KG1 (cell line): ENCODE measurements around the gene ELAPOR2.
"Not testable (repeated sequence)": the region's sequence is repeated elsewhere in the genome, so short reads cannot be mapped to it uniquely, and the experiment has no call there.

ENCODE experiments used
- DNase-seq: peaks from one replicate; lab custom pipeline; 2025; lab: John Stamatoyannopoulos, UW

ELAPOR2 gene

GRCh38 chr7:87046456-87046855 is 13.0 kb downstream of the ELAPOR2 start:
- DNase-seq: no peak

GRCh38 chr7:87044713-87045112 is 14.7 kb downstream of the ELAPOR2 start:
- not testable (repeated sequence) for DNase-seq

- DNase-seq: not testable (repeated sequence)
Observed at GRCh38 chr7:87041586-87041985, 17.9 kb downstream of the ELAPOR2 start.

DNA sequence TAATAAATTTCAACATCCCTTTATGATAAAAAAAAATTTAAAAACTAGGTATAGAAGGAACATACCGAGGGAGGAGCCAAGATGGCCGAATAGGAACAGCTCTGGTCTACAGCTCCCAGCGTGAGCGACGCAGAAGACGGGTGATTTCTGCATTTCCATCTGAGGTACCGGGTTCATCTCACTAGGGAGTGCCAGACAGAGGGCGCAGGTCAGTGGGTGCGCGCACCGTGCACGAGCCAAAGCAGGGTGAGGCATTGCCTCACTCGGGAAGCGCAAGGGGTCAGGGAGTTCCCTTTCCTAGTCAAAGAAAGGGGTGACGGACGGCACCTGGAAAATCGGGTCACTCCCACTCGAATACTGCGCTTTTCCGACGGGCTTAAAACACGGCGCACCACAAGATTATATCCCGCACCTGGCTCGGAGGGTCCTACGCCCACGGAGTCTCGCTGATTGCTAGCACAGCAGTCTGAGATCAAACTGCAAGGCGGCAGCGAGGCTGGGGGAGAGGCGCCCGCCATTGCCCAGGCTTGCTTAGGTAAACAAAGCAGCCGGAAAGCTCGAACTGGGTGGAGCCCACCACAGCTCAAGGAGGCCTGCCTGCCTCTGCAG is 19.7 kb downstream of the ELAPOR2 start:
- DNase-seq: not testable (repeated sequence)

DNA sequence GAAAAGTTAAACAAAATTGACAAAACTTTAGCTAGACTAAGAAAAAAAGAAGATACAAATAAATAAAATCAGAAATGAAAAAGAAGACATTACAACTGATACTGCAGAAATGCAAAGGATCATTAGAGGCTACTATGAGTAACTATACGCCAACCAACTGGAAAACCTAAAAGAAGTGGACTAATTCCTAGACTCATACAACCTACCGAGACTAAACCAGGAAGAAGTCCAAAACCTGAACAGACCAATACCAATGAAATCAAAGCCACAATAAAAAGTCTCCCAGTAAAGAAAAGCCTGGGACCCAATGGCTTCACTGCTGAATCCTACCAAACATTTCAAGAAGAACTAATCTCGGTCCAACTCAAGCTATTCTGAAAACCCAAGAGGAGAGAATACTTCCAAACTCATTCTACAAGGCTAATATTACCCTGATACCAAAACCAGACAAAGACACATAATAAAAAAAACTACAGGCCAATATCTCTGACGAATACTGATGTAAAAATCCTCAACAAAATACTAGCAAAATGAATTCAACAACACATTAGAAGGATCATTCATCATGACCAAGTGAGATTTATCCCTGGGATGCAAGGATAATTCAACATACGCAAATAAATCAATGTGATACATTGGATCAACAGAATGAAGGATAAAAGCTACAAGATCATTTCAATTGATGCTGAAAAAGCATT is 20.3 kb downstream of the ELAPOR2 start:
- DNase-seq: no peak

- no peak for DNase-seq
Observed at GRCh38 chr7:87036985-87037384, 22.5 kb downstream of the ELAPOR2 start.

DNA sequence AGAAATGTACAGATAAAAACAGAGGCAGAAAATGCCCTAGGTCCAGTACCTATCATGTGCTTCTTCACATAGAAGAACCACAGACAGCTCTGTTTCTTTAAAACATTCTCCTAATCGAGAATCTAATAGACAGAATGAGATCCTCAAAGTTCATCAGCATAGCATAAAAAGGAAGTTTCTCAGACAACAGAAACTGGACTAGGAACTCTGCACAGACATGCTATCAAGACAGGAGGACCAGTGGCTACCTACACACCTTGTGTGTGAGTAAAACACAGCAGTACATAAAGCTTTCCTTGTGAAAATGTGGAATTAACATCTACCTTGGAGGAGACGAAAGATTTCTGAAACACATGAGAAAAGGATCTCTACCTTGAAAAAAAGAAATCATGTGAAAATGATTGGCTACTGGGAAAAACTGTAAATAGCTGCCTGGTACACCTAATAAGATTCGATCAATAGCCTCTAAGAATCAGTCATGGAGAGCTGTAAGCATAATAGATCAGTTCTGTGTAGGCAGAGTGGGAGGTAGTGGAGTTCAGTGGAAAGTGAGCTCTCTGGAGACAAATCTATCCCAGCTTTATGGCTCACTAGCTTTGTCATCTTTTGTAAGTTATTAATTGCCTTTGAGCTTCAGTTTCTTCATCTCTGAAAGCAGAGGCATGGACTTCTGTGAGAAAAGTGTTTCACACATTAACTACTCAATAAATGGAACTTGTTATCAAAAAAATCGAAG is 26.7 kb downstream of the ELAPOR2 start:
- no peak for DNase-seq

- no peak for DNase-seq
Observed at GRCh38 chr7:87029078-87029477, 30.4 kb downstream of the ELAPOR2 start.

DNA sequence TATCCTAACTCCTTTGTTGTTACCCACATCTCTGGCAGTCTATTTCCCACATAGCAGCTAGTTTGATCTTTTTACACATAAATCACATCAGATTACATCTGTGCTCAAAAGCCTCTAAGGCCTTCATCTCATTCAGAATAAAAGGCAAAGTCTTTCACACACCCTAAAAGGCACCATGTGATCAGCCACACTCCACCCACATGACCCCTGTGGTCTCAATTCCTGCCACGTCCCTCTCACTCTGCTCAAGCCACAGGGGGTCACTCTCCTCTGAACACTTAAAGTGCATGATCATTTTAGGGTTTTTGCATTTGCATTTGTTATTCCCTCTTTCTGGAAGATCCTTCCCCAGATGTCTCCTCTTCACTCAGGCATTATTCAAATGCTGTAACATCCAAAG is 30.8 kb downstream of the ELAPOR2 start:
- no peak for DNase-seq

- DNase-seq: no peak
Observed at GRCh38 chr7:87027900-87028299, 31.6 kb downstream of the ELAPOR2 start.

DNA sequence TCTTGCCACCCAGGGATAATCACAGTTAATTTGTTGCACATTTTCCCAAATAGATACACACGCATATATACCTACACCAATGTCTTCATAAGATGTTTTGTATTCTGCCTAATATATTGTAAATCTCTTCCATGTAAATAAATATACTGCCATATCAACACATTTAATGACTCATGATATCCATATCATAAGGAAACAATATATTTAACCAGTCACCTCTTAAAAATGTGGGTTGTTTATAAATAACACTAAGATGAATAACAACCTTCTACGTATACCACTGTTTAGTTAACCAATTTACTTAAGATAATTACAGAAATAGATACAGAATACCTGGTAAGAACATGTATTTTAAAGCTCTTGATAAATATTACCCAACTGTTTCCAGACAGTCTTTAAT is 38.2 kb downstream of the ELAPOR2 start:
- no peak for DNase-seq

DNA sequence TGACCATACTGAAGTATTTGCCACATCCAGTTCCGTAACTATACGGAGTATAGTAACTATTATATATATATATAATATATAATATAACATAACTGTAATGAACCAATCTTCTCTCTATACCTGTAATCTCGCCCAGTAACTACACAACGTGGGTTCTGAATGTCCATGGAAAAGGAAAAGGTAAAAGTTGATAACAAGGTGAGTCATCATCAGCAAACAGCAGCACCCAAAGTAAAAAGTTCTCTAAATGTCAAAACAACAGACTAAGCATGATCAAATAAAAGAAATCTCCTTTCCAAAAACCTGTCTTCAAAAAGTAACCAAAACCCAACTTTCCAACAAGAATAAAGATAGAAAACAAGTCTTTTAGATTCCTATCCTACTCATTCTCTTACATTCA is 42.8 kb downstream of the ELAPOR2 start:
- DNase-seq: no peak

DNA sequence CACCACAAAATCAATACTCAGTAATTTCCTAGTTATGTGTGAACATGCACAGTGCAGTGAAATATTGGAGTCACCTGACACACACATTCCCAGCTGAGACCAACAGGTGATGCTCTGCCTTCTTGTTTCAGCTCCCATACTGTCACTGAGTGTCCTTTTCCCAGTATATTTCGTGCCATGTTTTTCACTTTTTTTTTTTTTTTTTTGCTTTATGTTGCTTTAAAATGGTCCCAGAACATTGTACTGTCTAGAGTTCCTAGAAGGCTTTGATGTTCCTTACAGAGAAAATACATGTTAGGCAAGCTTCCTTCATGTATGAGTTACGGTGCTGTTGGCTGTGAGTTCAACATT is 45.6 kb downstream of the ELAPOR2 start:
- no peak for DNase-seq

- DNase-seq: no peak
Observed at GRCh38 chr7:87013136-87013839, 46.2 kb downstream of the ELAPOR2 start.
